Esophagus muscularis mucosa (tissue), 4 donors: Measurements from ENCODE around the gene HOXA11. TPM values are rescaled to one million over a fixed set of nuclear protein-coding genes. Genes with fewer than 3 reads are reported as not detected.
A peak's percentile ranks its signal among the peaks of the same experiment; 100 is the strongest.

Experiments used
- DNase-seq: peaks from one replicate; pipeline ENCODE4 v3.0.0-alpha.2; 2017; ENCODE audit errors: extremely low spot score
- H3K27ac ChIP-seq, 4 donors: fragments of 200-600 bp; sonication (generic); replicated peaks in 1 of 4; 1 replicate in 3 of 4; 2 replicates in 1 of 4; pipeline ENCODE4 v1.5.1; 2016 to 2019; ENCODE audit warnings: mild to moderate bottlenecking in 1 of 4
- H3K27me3 ChIP-seq, 4 donors: fragments of 200-600 bp; sonication (generic); one replicate each; pipeline versions ENCODE4 v1.5.1 to v1.6.0; 2016 to 2019
- H3K36me3 ChIP-seq, 4 donors: fragments of 200-600 bp; sonication (generic); one replicate each; pipeline ENCODE4 v1.5.1; 2016 to 2019
- H3K4me1 ChIP-seq, 4 donors: fragments of 200-600 bp; sonication (generic); one replicate each; pipeline ENCODE4 v1.5.1; 2016 to 2019
- H3K4me3 ChIP-seq, 4 donors: fragments of 200-600 bp; sonication (generic); 1 replicate in 2 of 4; 2 replicates in 2 of 4; pipeline ENCODE4 v1.5.1; 2016 to 2019; ENCODE audit warnings: mild to moderate bottlenecking in 4 of 4, moderate library complexity in 1 of 4
- H3K9me3 ChIP-seq, 4 donors: fragments of 200-600 bp; sonication (generic); 1 replicate in 3 of 4; 2 replicates in 1 of 4; pipeline ENCODE4 v1.5.1; 2016 to 2019
- EP300 ChIP-seq: sonication (generic); formaldehyde crosslinking; IDR thresholded peaks from one replicate; pipeline ENCODE4 v1.6.1; 2017; ENCODE audit warnings: antibody characterized with exemption
- POLR2A ChIP-seq: fragments of 450-650 bp; IDR thresholded peaks from one replicate; pipeline ENCODE4 v1.6.1; 2017; ENCODE audit warnings: antibody characterized with exemption, moderate library complexity, mild to moderate bottlenecking, low read depth
- POLR2AphosphoS5 ChIP-seq, 2 donors: sonication (generic); formaldehyde crosslinking; IDR thresholded peaks; one replicate each; pipeline ENCODE4 v1.6.1; 2017; ENCODE audit warnings: antibody characterized with exemption in 2 of 2
- WGBS: methylation state at CpG from one replicate; pipeline ENCODE4 v1.1.5; 2018; 5-methylcytosine and 5-hydroxymethylcytosine counted together
- intact Hi-C: fragments of 100-400 bp; cut with DNase I; formaldehyde crosslinking; loops from one replicate; pipeline ENCODE4 v1.15.1; 2023
- total RNA-seq, 4 donors: library from RNA; depleted of rRNA; stranded (reverse); fragments of >200 nt; gene quantifications; one replicate each; pipeline versions ENCODE4 v1.1.0 to v1.2.1, GENCODE V29; 2016
- TF ChIP-seq, protein P1 (sequence below), 3 experiments: fragments of 200-600 bp in 2 of 3; fragments of 450-650 bp in 1 of 3; sonication (generic) in 2 of 3; IDR thresholded peaks; one replicate each; pipeline ENCODE4 v1.5.1; 2017 to 2019; ENCODE audit warnings: antibody characterized with exemption in 3 of 3, mild to moderate bottlenecking in 2 of 3, moderate library complexity in 1 of 3

The HOXA11 gene
- total RNA-seq, 4 donors from 2014 or later, result not detected

DNA sequence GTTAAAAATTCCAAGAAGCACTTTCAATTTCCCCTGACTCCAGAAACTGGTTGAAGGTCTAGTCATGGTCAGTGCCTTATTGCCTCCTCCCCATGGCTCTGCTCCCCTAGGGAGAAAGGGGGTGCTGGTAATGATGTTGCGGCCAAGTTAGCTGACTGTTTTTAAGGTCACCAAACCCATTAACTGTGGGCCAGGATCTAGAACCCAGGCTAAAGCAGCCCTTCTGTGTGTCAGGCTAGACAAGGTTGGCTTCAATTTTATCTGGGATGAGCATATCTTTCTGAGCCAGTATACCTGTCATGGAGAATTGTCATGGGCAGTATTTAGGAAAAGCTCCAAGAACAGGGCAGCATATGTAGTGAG lies 26.0 kb upstream of the HOXA11 start:
- Histone ChIP-seq H3K4me1 (peaks cover 16 to 28% (median 22%) of the 10 kb centered on the region in 4 donors), H3K36me3 (no peaks in the 10 kb centered on the region), H3K27me3 (peaks cover 0 to 100% (median 48%) of the 10 kb centered on the region in 4 donors), H3K9me3 (no peaks in the 10 kb centered on the region), H3K27ac (no peak overlapping the region), H3K4me3 (peak overlapping the region in 1 of 4 donors; percentile 49)
- intact Hi-C loops, result loop anchor here (5.0 kb wide), 1 partner anchor 366 kb away; no protein-coding TSS in a partner anchor
- no peak for TF ChIP-seq POLR2A
- TF ChIP-seq, protein P1, sequence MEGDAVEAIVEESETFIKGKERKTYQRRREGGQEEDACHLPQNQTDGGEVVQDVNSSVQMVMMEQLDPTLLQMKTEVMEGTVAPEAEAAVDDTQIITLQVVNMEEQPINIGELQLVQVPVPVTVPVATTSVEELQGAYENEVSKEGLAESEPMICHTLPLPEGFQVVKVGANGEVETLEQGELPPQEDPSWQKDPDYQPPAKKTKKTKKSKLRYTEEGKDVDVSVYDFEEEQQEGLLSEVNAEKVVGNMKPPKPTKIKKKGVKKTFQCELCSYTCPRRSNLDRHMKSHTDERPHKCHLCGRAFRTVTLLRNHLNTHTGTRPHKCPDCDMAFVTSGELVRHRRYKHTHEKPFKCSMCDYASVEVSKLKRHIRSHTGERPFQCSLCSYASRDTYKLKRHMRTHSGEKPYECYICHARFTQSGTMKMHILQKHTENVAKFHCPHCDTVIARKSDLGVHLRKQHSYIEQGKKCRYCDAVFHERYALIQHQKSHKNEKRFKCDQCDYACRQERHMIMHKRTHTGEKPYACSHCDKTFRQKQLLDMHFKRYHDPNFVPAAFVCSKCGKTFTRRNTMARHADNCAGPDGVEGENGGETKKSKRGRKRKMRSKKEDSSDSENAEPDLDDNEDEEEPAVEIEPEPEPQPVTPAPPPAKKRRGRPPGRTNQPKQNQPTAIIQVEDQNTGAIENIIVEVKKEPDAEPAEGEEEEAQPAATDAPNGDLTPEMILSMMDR (IDR thresholded peaks at IDR 0.05), result no peak
- TF ChIP-seq POLR2AphosphoS5 (IDR thresholded peaks at IDR 0.05), result no peak
- no peak for TF ChIP-seq EP300
- no CpG with 5 or more reads among the region's 1 CpG for WGBS
- DNase-seq, result no peak

DNA sequence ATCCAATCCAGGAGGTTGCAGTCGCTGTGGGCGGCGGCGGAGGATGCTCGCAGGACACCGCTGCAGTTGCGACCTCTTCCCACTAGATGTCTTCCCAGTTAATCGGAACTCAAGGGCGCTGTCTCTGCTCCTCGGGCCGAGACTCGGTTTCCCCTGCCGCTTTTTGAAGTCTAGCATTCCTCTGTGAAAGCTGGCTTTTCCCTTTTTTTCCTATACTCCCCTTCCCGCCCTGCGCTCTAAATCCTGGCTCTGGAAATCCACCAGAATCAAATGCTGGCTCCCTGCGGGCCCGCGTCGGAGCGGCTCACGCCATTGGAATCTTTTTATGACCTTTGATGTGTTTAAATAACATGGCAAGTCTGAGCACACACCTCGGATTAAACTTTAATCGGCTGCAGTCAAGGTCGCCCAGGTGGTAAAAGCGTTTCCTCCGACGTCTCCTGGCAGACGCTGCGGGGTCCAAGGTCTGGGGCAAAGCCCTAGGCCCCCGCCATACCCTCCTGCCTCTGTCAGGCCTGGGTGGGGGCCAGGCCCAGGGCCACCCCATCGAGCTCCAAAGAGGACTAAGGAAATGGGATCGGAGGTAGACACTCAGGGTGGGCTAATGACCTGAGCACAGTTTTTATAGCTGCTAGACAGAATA lies 25.5 kb upstream of the HOXA11 start:
- TF ChIP-seq, protein P1 (IDR thresholded peaks at IDR 0.05), result peak; percentile 53 to 90 (median 70)
- TF ChIP-seq POLR2AphosphoS5 (IDR thresholded peaks at IDR 0.05), result no peak
- Histone ChIP-seq H3K27ac (no peak overlapping the region), H3K4me3 (peak overlapping the region; percentile 29 to 49 (median 42)), H3K4me1 (peaks cover 17 to 33% (median 23%) of the 10 kb centered on the region in 4 donors), H3K36me3 (no peaks in the 10 kb centered on the region), H3K27me3 (peaks cover 3 to 100% (median 53%) of the 10 kb centered on the region in 4 donors), H3K9me3 (no peaks in the 10 kb centered on the region)
- intact Hi-C loops, result loop anchor here (5.0 kb wide), 1 partner anchor 367 kb away; no protein-coding TSS in a partner anchor
- DNase-seq, result no peak
- 12% methylated on average over 26 of the region's 32 CpGs for WGBS

DNA sequence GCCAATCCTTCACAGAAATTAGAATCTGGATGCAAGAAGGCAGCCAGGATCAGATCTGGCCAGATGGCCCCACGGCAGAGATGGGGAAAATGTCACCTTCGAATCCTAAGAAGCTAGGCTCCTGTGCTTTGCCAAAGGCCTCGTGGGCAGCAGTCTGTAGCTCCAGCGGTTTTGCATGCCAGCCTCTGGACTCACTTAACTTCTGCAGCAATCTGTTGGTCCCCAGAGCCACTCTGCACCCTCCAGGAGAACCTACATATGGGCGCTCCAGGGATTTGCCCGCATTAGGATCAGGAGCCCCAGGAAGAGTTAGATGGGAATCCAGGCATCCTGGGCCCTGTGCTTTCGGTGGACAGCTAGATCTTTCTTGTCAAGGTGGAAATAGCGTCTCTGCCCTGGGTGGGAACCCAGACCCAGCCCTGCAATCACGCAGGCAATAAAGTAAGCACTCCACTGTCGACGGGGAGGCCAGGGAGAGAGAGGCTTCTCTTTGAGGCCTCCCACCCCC lies 25.0 kb upstream of the HOXA11 start:
- Histone ChIP-seq H3K36me3 (no peaks in the 10 kb centered on the region), H3K4me1 (peaks cover 23 to 39% (median 29%) of the 10 kb centered on the region in 4 donors), H3K4me3 (peak overlapping the region in 2 of 4 donors; percentile 40 to 44), H3K9me3 (no peaks in the 10 kb centered on the region), H3K27ac (no peak overlapping the region), H3K27me3 (peaks cover 6 to 100% (median 59%) of the 10 kb centered on the region in 4 donors)
- no peak for DNase-seq
- no peak for TF ChIP-seq POLR2A
- TF ChIP-seq, protein P1 (IDR thresholded peaks at IDR 0.05), result no peak
- no peak for TF ChIP-seq POLR2AphosphoS5 (IDR thresholded peaks at IDR 0.05)
- no peak for TF ChIP-seq EP300
- WGBS, result 58% methylated on average over 11 of the region's 11 CpGs
- intact Hi-C loops, result loop anchor here (5.0 to 10.0 kb wide), 2 partner anchors 367 to 575 kb away; no protein-coding TSS in a partner anchor

DNA sequence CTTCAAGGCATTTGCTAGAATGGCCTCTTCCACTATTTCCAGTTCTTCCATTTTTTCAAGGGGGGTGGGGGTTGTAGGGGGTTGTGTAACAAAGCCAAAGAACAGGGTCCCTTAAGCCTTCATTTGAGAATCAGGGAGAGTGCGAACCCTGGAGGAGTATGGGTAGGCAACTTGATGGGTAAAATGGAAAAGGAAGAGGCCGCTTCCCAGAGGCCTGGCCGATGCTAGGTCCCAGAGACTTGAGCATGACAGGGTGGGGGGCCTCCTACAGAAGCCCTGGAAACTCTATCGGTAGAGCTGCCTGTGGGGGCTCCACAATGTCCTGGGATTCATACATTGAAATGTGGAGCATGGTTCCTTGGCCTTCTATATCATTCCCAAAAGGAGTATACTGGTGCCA lies 24.0 kb upstream of the HOXA11 start:
- TF ChIP-seq, protein P1 (IDR thresholded peaks at IDR 0.05), result no peak
- TF ChIP-seq EP300 (no peak), POLR2A (no peak), POLR2AphosphoS5 (IDR thresholded peaks at IDR 0.05) (no peak)
- no peaks in the 10 kb centered on the region for H3K9me3 ChIP-seq
- peaks cover 6 to 100% (median 66%) of the 10 kb centered on the region in 4 donors for H3K27me3 ChIP-seq
- WGBS, result 87% methylated on average over 4 of the region's 4 CpGs
- no peaks in the 10 kb centered on the region for H3K36me3 ChIP-seq
- H3K27ac ChIP-seq, result no peak overlapping the region
- H3K4me3 ChIP-seq, result no peak overlapping the region
- intact Hi-C loops, result loop anchor here (10.0 kb wide), 1 partner anchor 576 kb away; no protein-coding TSS in a partner anchor
- no peak for DNase-seq
- peaks cover 25 to 47% (median 33%) of the 10 kb centered on the region in 4 donors for H3K4me1 ChIP-seq
